Esophagus mucosa (tissue), 1 donor: ENCODE results near the gene SLC28A3. TPM values are rescaled to one million over a fixed set of nuclear protein-coding genes. Genes with fewer than 3 reads are reported as not detected.
"Not testable (repeated sequence)": the region's sequence is repeated elsewhere in the genome, so short reads cannot be mapped to it uniquely, and the experiment has no call there.

Experiments used
- ATAC-seq: fragments of 200-7000 bp; cut with Tn5 transposase; one replicate; pipeline ENCODE4 v1.9.1; 2020
- total RNA-seq: library from RNA; stranded (reverse); gene quantifications from one replicate; pipeline ENCODE4 v1.2.4, GENCODE V29; 2023
- donor health status: DM: yes; HTN: yes; CAD: no.

The SLC28A3 gene, protein sequence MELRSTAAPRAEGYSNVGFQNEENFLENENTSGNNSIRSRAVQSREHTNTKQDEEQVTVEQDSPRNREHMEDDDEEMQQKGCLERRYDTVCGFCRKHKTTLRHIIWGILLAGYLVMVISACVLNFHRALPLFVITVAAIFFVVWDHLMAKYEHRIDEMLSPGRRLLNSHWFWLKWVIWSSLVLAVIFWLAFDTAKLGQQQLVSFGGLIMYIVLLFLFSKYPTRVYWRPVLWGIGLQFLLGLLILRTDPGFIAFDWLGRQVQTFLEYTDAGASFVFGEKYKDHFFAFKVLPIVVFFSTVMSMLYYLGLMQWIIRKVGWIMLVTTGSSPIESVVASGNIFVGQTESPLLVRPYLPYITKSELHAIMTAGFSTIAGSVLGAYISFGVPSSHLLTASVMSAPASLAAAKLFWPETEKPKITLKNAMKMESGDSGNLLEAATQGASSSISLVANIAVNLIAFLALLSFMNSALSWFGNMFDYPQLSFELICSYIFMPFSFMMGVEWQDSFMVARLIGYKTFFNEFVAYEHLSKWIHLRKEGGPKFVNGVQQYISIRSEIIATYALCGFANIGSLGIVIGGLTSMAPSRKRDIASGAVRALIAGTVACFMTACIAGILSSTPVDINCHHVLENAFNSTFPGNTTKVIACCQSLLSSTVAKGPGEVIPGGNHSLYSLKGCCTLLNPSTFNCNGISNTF
- total RNA-seq = 7.0 TPM

GRCh38 chr9:84340535-84340934, at the start of gene SLC28A3:
TSS of gene SLC28A3 (minus strand) at chr9:84340758. CDS start at chr9:84340633, 125 bp downstream.
- ATAC-seq = peak; percentile 94

- ATAC-seq = not testable (repeated sequence)
Observed at GRCh38 chr9:84390254-84390653, 49.7 kb upstream of the SLC28A3 start.

GRCh38 chr9:84387821-84388220, 47.3 kb upstream of the SLC28A3 start:
- no peak for ATAC-seq

DNA sequence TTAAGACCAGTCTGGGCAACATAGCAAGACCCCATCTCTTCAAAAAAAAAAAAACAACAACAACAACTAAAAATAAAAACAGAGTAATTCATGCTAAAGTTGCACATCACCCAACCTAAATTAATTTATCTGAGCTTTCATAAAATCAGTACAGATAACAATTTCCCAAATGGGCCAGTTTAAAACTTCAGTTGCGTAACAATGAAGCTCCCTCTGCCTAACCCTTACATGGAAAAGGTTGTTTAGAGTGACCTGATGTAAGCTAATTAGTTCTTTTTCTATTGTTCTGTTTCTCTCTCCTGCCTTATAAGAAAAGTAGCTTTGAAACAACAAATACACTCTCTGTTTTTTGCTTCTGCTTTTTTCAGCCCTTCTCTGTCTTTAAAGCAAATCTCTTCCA, 46.2 kb upstream of the SLC28A3 start:
- ATAC-seq = no peak

GRCh38 chr9:84385386-84386040, 45.0 kb upstream of the SLC28A3 start:
- ATAC-seq = no peak

DNA sequence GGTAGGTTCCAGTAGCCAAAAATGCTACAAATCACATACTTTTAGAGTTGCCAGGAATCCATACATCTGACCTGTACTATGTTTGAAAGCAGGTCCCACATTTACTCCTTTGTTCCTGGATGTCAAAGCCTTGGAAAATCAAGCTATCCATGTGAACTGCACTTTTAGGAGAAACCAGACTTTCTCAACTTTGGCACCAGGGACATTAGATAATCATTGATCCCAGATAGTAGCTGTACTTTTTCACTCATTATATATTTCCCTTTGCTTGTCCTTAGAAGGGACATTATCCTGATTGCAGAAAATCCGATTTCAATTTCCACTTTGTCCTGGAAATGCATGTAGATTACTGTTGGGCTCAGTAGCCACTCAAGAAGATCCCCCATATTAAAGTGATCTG, 44.1 kb upstream of the SLC28A3 start:
- no peak for ATAC-seq

- no peak for ATAC-seq
Observed at GRCh38 chr9:84383178-84383577, 42.6 kb upstream of the SLC28A3 start.

DNA sequence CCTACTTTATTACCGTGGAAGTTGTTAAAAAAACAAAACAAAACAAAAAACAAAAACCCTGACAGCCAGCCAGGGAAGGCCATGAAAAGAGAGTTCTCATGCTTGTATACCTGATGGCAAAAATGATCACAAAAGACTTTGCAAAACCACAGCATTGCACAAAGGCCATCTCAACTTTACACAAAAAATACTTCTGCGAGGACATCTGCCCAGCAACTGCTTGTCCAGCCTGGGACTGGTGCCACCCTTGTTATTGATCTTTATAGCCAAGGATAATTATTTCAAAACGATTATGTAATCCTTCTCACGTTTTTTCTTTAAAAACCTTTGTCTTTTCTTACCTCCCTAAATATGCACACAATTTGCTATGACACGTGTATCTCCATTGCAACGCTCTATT, 42.2 kb upstream of the SLC28A3 start:
- no peak for ATAC-seq

DNA sequence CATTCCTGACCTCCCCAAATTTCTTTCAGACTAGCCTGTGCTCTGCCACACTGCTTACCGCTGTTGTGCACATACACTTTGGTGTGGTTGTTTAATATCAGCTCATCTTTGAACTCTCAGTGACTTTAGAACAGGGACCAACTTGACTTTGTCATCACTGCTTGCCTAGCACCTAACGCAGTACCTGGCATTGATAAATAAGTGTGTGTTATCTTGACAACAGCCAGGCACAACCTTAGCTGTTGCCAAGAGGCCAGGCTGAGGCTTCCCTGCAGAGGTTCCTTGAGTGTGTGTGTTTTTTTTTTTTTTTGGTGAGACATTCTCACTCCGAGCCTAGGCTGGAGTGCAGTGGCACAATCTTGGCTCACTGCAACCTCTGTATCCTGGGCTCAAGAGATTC, 41.0 kb upstream of the SLC28A3 start:
- no peak for ATAC-seq

DNA sequence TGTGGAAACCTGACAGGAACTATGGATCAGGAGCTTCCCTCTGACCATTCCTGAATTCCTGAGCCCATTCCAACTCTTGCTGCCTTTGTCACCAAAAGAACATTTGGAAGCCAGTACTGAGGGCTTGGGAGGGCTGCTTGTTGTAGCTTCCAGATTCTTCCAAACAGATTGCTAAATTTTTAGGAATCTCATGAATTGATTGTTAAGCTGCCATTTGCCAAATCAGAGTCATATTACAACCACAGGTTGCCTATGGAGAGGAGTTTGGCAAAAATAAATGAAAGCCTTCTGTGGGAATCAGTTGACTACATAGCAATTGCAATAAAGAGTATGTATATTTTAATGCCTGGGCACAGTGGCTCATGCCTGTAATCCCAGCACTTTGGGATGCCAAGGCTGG, 39.2 kb upstream of the SLC28A3 start:
- ATAC-seq = no peak

DNA sequence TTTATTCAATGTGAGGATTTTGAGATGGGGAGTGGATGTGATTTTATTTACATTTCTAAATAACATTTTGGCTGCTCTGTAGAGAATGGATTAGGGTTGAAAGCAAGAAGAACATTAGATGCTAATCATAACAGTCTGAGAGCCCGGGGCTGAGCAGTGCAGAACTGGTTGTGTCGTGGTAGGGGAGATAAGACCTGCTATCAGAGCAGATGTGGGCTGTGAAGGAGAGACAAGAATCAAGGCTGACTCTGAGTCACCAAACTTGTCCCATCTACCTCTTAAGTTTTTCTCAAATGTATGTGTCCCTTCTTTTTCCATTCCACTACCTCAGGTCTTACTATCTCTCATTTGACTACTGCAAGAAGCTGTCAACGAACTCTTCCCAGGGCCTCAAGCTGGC, 35.4 kb upstream of the SLC28A3 start:
- ATAC-seq = no peak

DNA sequence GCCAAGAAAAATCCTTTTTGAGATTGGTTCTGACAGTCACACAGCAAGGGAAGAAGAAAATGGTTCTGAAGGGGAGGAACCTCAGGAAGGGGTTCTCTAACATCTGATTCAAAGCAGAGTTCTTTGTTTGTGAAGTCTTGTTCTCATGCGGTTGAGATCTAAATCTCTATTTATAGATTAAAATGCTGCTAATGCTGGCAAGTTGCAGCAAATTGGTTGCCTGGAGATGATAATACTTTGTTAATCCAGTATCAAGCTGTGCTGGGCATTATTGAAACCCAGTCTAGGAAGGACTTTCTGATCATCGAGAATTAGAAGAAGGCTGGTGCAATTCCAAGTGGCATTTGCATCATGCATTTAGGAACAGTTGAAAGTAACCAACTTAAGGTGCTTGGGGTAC, 34.0 kb upstream of the SLC28A3 start:
- no peak for ATAC-seq

DNA sequence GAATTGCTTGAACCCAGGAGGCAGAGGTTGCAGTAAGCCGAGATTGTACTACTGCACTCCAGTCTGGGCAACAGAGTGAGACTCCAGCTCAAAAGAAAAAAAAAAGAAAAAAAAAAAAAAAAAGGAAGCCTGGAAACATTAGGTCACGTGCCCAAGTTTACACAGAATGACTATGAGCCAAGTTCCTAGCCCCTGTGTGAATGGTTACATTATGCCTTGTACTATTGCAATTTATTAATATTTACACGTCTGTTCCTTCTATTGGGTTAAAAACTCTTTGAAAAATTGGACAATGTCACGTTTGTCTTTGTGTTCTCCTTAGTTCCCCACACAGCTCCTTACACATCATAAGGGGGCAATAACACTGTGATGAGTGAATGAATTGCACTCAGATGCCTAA, 33.5 kb upstream of the SLC28A3 start:
- ATAC-seq = no peak

- no peak for ATAC-seq
Observed at GRCh38 chr9:84371737-84372136, 31.2 kb upstream of the SLC28A3 start.

DNA sequence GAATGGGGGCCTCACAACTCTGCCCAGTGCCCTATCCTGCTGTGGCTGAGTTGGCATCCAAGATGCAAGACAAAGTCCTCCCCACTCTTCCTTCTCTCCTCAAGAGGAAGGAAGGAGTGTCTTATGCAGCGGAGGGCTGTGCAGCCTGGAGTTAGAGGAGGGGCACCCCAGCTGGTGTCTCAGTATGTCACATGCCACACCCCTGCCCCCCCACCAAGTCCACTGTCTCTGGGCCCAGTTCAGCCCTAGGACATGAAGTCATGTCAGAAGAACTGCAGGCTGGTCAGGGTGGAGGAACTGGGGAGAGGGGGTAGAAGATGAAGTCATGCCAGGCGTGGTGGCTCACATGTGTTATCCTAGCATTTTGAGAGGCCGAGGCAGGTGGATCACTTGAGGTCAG, 28.0 kb upstream of the SLC28A3 start:
- ATAC-seq = no peak

DNA sequence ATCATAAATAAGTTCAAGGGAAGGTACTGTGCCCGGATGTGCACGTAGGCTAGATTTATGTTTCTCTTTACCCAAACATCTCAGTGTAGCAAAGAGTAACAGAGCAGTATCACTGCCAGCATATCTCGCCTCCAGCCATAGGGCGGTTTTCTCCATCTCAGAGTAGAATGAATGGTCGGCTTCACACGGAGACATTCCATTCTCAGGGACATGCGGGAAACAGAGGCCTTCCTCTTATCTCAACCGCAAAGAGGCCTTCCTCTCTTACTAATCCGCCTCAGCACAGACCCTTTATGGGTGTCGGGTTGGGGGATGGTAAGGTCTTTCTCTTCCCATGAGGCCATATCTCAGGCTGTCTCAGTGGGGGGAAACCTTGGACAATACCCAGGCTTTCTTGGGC, 27.2 kb upstream of the SLC28A3 start:
- ATAC-seq = not testable (repeated sequence)

- ATAC-seq = no peak
Observed at GRCh38 chr9:84366683-84367082, 26.1 kb upstream of the SLC28A3 start.

- not testable (repeated sequence) for ATAC-seq
Observed at GRCh38 chr9:84364894-84365490, 24.4 kb upstream of the SLC28A3 start.

GRCh38 chr9:84361645-84362044, 21.1 kb upstream of the SLC28A3 start:
- no peak for ATAC-seq

DNA sequence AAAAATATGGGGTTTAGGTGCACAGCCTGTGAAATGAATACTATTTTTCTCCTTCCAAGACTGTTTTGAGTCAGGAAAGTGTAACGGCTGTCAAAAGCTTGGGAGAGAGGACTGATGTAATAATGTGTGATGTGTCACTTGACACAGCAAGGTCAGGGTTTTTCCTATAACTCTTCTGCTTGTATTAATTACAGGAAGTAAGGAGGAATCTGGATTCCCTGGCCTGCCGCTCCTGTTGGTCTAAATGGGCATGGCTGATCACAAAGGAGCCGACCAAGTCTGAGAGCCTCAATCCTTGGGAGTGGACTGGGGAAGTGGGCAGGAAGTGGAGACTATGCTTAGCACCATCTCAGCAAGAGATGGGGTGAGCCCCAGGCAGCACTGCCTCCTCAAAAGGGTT, 16.7 kb upstream of the SLC28A3 start:
- ATAC-seq = no peak

DNA sequence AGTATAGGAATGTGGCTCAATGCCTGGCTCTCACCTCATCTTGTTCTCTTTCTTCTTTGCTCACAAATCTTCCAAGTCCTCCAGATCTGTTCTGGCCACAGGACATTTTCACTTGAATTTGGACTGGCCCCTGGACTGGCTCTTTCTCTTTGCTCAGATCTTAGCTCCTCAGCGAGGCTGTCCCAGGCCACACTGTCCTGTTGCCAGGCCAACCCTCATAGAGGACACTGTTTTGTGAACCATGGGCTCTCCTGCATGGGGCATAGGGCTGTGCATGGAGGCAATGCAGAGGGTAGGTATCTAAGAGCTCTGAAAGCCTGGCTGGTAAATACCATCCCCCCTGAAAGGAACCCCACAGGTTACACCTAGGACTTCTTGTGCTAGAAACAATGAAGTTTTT, 13.5 kb upstream of the SLC28A3 start:
- ATAC-seq = no peak

DNA sequence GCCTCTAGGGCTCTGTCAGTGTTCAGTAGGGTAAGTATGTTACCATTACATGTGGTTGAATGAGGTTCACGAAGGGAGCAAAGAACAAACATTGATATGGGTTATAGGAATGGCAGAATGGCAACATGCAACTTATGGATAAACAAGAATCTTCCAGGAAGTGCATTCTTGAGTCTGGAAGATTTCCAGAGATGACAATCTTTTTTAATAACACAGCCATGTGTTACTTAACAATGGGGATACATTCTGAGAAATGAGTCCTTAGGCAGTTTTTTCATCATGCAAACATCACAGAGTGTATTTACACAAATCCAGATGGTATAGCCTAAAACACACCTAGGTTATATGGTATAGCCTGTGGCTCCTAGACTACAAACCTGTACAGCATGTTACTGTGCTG, 9.1 kb upstream of the SLC28A3 start:
- ATAC-seq = no peak

DNA sequence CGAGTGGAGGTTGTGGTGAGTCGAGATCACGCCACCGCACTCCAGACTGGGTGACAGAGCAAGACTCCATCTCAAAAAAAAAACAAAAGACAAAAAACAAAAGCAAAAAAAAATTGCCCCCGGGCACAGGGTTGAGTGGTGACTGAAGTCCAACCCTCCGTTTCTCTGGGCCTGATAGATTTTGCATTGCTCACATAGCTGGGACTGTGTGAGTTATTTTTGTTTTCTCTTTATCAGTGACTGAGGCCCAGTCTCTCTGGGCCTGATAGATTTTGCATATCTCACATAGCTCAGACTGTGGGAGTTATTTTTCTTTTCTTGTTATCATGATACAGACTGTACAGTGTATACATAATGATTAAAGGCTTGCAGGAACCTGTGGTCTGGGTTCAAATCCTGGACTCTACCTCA, 2.6 kb upstream of the SLC28A3 start:
- ATAC-seq = no peak
